ENCODE measurements around the gene KCNIP4. TPM values are rescaled to one million over a fixed set of nuclear protein-coding genes. Genes with fewer than 3 reads are reported as not detected.

KCNIP4 gene
- total and polyA plus RNA-seq, 12 donors, result 0.44 to 4.1 (median 1.6) TPM

DNA sequence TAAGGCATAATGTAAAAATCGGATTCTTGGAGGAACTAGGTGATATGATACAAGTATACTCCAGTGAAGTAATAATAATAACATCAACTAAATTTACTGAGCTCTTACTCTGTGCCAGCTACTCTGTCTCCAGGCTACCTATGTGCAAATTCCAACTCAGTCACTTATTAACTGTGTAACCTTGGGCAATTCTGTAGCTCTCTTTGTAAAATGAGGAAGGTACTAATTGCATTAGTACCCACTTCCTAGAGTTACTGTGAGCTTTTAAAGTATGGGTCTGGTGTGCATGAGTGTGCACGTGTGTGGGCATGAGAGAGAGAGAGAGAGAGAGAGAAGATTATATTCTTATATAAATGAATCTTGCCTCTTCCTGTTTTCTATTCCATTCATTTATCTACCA is 169.9 kb downstream of the KCNIP4 start:
- no peak for DNase-seq
- WGBS, 4 donors, result 40 to 49% (median 44%) methylated on average over 2 of the region's 2 CpGs
- H3K9me3 ChIP-seq (replicated peaks in 1 of 3), result no peaks in the 10 kb centered on the region

DNA sequence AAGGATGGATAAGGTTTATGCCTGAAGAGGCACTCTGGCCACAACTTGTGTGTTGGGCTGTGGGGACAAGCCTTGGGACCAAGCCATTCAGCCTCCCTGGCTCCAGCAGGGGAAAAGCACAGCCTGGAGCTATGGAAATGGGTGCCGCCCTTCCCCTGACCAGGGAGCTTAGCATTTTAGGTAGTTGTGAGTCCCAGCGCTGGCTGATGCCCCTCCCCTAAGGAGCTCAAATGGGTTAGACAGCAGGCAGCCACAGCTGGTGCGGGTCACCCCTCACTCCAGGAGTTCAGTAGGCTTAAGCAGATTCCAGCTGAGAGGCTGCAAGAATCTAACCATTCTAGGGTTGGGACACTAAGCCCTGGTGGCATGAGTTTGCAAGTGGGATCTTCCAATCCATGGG is 172.9 kb downstream of the KCNIP4 start:
- DNase-seq, result no peak
- Histone ChIP-seq H3K36me3 (replicated peaks in 1 of 2) (no peaks in the 10 kb centered on the region), H3K4me1 (replicated peaks in 1 of 2) (no peaks in the 10 kb centered on the region), H3K27ac (no peak overlapping the region), H3K27me3 (no peaks in the 10 kb centered on the region), H3K4me3 (no peak overlapping the region), H3K9me3 (replicated peaks in 1 of 3) (no peaks in the 10 kb centered on the region)
- 84 to 96% (median 88%) methylated on average over 3 of the region's 3 CpGs for WGBS, 4 donors
- TF ChIP-seq, protein P1, sequence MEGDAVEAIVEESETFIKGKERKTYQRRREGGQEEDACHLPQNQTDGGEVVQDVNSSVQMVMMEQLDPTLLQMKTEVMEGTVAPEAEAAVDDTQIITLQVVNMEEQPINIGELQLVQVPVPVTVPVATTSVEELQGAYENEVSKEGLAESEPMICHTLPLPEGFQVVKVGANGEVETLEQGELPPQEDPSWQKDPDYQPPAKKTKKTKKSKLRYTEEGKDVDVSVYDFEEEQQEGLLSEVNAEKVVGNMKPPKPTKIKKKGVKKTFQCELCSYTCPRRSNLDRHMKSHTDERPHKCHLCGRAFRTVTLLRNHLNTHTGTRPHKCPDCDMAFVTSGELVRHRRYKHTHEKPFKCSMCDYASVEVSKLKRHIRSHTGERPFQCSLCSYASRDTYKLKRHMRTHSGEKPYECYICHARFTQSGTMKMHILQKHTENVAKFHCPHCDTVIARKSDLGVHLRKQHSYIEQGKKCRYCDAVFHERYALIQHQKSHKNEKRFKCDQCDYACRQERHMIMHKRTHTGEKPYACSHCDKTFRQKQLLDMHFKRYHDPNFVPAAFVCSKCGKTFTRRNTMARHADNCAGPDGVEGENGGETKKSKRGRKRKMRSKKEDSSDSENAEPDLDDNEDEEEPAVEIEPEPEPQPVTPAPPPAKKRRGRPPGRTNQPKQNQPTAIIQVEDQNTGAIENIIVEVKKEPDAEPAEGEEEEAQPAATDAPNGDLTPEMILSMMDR (IDR thresholded peaks at IDR 0.05), result no peak
- no peak for TF ChIP-seq POLR2A (IDR thresholded peaks at IDR 0.05)
- intact Hi-C loops (cut with DNase I), result no loop called here

More for the DNA sequence above, 169.9 kb downstream of the KCNIP4 start:
- intact Hi-C loops (cut with DNase I), result no loop called here
- H3K4me1 ChIP-seq (replicated peaks in 1 of 2), result no peaks in the 10 kb centered on the region
- no peaks in the 10 kb centered on the region for H3K27me3 ChIP-seq
- H3K27ac ChIP-seq, result no peak overlapping the region
- H3K4me3 ChIP-seq, result no peak overlapping the region
- no peak for TF ChIP-seq POLR2A (IDR thresholded peaks at IDR 0.05)
- TF ChIP-seq, protein P1 (IDR thresholded peaks at IDR 0.05), result no peak
- H3K36me3 ChIP-seq (replicated peaks in 1 of 2), result no peaks in the 10 kb centered on the region

DNA sequence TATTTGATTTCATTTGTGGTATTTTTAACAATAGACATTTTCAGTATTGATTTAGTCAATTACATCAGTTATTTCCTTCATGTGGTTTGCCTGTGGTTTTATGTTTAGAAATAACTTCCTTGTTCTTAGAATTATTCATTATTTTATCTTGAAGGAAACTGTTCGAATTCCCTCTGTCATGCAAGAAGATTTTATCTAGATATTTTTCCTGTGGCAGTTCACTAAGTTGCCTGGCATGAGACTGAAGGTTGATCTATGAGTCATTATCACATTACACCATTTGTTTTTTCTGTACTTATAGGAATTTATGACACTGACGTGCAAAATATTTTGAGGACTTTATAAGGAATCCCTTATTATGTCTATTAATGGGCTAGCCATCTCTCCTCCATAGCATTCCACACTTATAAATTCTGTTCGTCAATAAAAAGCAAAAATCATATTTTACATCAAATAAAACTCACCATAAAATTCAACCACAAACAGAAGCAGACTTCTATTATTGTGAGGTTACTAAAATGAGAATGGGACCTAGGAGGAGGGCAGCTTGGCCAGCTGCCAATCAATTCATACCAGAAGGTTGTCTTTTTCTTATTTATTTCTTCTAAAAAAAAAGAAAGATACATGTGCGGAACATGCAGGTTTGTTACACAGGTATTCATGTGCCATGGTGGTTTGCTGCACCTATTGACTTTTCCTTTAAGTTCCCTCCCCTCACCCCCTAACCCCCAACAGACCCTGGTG is 179.0 kb downstream of the KCNIP4 start:
- H3K4me3 ChIP-seq, result no peak overlapping the region
- no peaks in the 10 kb centered on the region for H3K4me1 ChIP-seq (replicated peaks in 1 of 2)
- DNase-seq, result no peak
- peak overlapping the region in 1 of 5 donors; percentile 7 for H3K27ac ChIP-seq
- intact Hi-C loops (cut with DNase I), result loop anchor here in 1 of 2 donors (5.0 kb wide), 1 partner anchor 252 kb away; no protein-coding TSS in a partner anchor
- TF ChIP-seq POLR2A (IDR thresholded peaks at IDR 0.05), result no peak
- TF ChIP-seq, protein P1 (IDR thresholded peaks at IDR 0.05), result no peak
- no peaks in the 10 kb centered on the region for H3K27me3 ChIP-seq
- WGBS, 4 donors, result 38 to 42% (median 39%) methylated on average over 4 of the region's 4 CpGs
- no peaks in the 10 kb centered on the region for H3K36me3 ChIP-seq (replicated peaks in 1 of 2)
- H3K9me3 ChIP-seq (replicated peaks in 1 of 3), result no peaks in the 10 kb centered on the region

DNA sequence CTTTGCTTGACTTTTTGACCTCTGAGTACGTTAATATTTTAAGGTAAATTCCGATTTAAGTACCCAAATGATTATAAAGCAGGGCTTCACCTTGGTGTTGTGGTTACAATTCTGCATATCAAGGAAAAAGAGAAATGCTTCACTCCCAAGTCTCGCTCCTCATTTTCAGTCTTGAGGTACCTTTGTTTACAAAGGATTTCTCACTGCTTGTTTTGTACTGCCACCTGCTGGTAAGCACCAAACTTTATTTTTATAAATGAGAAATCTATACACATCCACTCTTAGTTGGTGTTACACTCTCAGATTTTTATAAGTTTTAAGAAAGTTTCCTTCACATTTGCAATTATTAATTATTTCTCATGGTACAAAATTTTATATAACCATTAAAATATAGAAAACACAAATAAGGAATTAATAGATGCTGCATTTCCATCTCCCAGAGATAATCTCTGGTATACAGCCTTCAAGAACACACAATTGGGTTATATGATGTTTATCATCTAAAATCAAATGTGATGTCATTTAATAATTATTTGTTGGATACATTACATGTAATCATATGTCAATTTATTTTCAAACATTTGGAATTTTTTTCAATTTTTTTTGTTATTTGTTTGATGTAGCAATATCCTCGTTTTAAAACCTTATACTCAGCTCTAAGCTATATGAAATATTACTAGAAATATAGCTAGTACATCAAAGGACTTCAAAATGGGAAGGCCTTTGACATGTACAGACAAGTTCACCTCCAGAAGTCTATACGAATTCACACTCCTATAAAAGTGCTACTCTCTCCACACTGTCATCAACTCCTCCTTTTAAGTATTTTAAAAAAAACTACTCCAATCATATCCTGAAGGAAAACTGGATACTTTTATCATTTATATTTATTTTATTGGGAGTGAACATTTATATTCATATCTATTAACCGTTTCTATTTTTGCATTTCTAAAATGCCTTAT is 179.9 kb downstream of the KCNIP4 start:
- no peak for TF ChIP-seq POLR2A (IDR thresholded peaks at IDR 0.05)
- TF ChIP-seq, protein P1 (IDR thresholded peaks at IDR 0.05), result peak; percentile 59 to 81 (median 76)
- DNase-seq, result peak in 4 of 7 donors; percentile 11 to 35 (median 24)
- peak overlapping the region in 1 of 4 donors; percentile 19 for H3K4me3 ChIP-seq
- intact Hi-C loops (cut with DNase I), result loop anchor here in 1 of 2 donors (5.0 kb wide), 1 partner anchor 251 kb away; no protein-coding TSS in a partner anchor
- no peaks in the 10 kb centered on the region for H3K9me3 ChIP-seq (replicated peaks in 1 of 3)
- no peaks in the 10 kb centered on the region for H3K4me1 ChIP-seq (replicated peaks in 1 of 2)
- peak overlapping the region in 1 of 5 donors; percentile 7 for H3K27ac ChIP-seq
- H3K36me3 ChIP-seq (replicated peaks in 1 of 2), result no peaks in the 10 kb centered on the region
- H3K27me3 ChIP-seq, result no peaks in the 10 kb centered on the region
- WGBS, 4 donors, result 24 to 29% (median 25%) methylated on average over 6 of the region's 6 CpGs
